ENCODE measurements around the gene SLC66A3.

The SLC66A3 gene

GRCh38 chr2:11222845-11223244 is 67.6 kb downstream of the SLC66A3 start:
- H3K4me3 ChIP-seq (ENCODE audit: low read depth, low read length), result no peak overlapping the region
- no peak for TF ChIP-seq CTCF (conservative IDR thresholded peaks at IDR 0.05; ENCODE audit: low read depth, low read length)
- DNase-seq (ENCODE audit: low read depth), result no peak

GRCh38 chr2:11224887-11225286 is 69.6 kb downstream of the SLC66A3 start:
- TF ChIP-seq CTCF (conservative IDR thresholded peaks at IDR 0.05; ENCODE audit: low read depth, low read length), result no peak
- DNase-seq (ENCODE audit: low read depth), result no peak
- no peak overlapping the region for H3K4me3 ChIP-seq (ENCODE audit: low read depth, low read length)

- DNase-seq (ENCODE audit: low read depth), result no peak
Measured at GRCh38 chr2:11227595-11227994, 72.3 kb downstream of the SLC66A3 start.

More at GRCh38 chr2:11227595-11227994, 72.3 kb downstream of the SLC66A3 start:
- no peak overlapping the region for H3K4me3 ChIP-seq (ENCODE audit: low read depth, low read length)
- no peak for TF ChIP-seq CTCF (conservative IDR thresholded peaks at IDR 0.05; ENCODE audit: low read depth, low read length)
